GM19463 (cell line): Measurements from ENCODE around the gene KRTAP10-4.
"Not testable (repeated sequence)": the region's sequence is repeated elsewhere in the genome, so short reads cannot be mapped to it uniquely, and the experiment has no call there.

Source experiments
- ATAC-seq: cut with Tn5 transposase; IDR thresholded peaks from one replicate; pipeline ENCODE4 v1.9.1; 2021; ENCODE audit warnings: mild to moderate bottlenecking, moderate library complexity; ENCODE audit not compliant: unreplicated experiment

Gene KRTAP10-4

GRCh38 chr21:44556879-44557278 is 16.6 kb upstream of the KRTAP10-4 start:
- no peak for ATAC-seq

GRCh38 chr21:44557491-44558328 is 15.8 kb upstream of the KRTAP10-4 start:
- ATAC-seq: no peak

- not testable (repeated sequence) for ATAC-seq
These were observed 15.2 kb upstream of the KRTAP10-4 start for GRCh38 chr21:44558329-44558675.

GRCh38 chr21:44558695-44559094 is 14.8 kb upstream of the KRTAP10-4 start, which contains the start of gene KRTAP10-3:
Gene KRTAP10-3 (minus strand): TSS chr21:44558795. CDS start chr21:44558715, 80 bp downstream.
- ATAC-seq: no peak

GRCh38 chr21:44564099-44564498 is 9.4 kb upstream of the KRTAP10-4 start:
- no peak for ATAC-seq

- no peak for ATAC-seq
These were observed 8.5 kb upstream of the KRTAP10-4 start for GRCh38 chr21:44564886-44565598.

GRCh38 chr21:44566403-44566802 is 7.1 kb upstream of the KRTAP10-4 start:
- no peak for ATAC-seq

- ATAC-seq: no peak
These were observed 5.9 kb upstream of the KRTAP10-4 start for GRCh38 chr21:44567481-44568171.

- ATAC-seq: no peak
These were observed 5.3 kb upstream of the KRTAP10-4 start for GRCh38 chr21:44568261-44568660.

GRCh38 chr21:44568667-44569556 is 4.6 kb upstream of the KRTAP10-4 start:
- ATAC-seq: no peak

GRCh38 chr21:44569861-44570517 is 3.5 kb upstream of the KRTAP10-4 start:
- no peak for ATAC-seq

GRCh38 chr21:44571296-44571695 is 2.2 kb upstream of the KRTAP10-4 start:
- ATAC-seq: no peak

- ATAC-seq: no peak
These were observed 1.4 kb upstream of the KRTAP10-4 start for GRCh38 chr21:44571844-44572782.

GRCh38 chr21:44572959-44573583 is 458 bp upstream of the KRTAP10-4 start:
- no peak for ATAC-seq

GRCh38 chr21:44574457-44575306 is 1.2 kb downstream of the KRTAP10-4 start:
- ATAC-seq: no peak

GRCh38 chr21:44575307-44576024 is 1.9 kb downstream of the KRTAP10-4 start:
- ATAC-seq: no peak

GRCh38 chr21:44576025-44576420 is 2.5 kb downstream of the KRTAP10-4 start:
- no peak for ATAC-seq
